AG04449 (cell line): ENCODE data around the gene SRPK2.

ENCODE experiments used
- CTCF ChIA-PET: fragments of 350-600 bp; formaldehyde crosslinking; extraction: SDS; loops from one replicate; lab custom pipeline; 2021; ENCODE audit warnings: antibody characterized with exemption; lab: Yijun Ruan, JAX
- POLR2A ChIA-PET: fragments of 400-600, 350-600 bp; formaldehyde crosslinking; extraction: SDS; loops from one replicate; lab custom pipeline; 2020; ENCODE audit warnings: antibody characterized with exemption, inconsistent platforms; lab: Yijun Ruan, JAX
- DNase-seq: peaks from one replicate; pipeline ENCODE4 v3.0.0-alpha.2; 2010; ENCODE audit warnings: low read depth, low spot score
- H3K4me3 ChIP-seq: 2 replicates; pipeline ENCODE4 v1.5.1; 2011; ENCODE audit warnings: low read depth, mild to moderate bottlenecking, control low read depth, low read length
- CTCF ChIP-seq: IDR thresholded peaks from one replicate; pipeline ENCODE4 v1.5.1; 2011; ENCODE audit warnings: mild to moderate bottlenecking, moderate library complexity, low read length, control low read depth, inconsistent platforms; ENCODE audit not compliant: insufficient read depth; ENCODE audit errors: missing control alignments

The SRPK2 gene

DNA sequence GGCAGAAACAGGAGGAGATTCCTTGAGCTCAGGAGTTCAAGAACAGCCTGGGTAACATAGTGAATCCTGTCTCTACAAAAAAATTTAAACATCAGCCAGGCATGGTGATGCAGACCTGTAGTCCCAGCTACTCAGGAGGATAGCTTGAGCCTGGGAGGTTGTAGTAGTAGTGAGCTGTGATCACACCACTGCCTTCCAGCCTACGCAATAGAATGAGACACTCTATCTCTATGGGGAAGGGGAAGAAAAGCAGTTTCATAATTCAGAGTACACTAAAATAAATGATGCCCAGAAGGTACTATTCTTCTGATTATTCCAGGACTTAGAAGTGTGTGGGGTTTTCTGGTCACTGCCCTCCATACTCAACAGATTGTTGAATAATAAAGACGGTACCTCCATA is 197.4 kb downstream of the SRPK2 start:
- DNase-seq: no peak
- no peak overlapping the region for H3K4me3 ChIP-seq
- ChIA-PET CTCF (interaction anchor here (1.1 kb wide), 1 partner anchor 239 kb away, joined by 3 read pairs; no protein-coding TSS in a partner anchor), POLR2A (no interaction called here)
- TF ChIP-seq CTCF: no peak

DNA sequence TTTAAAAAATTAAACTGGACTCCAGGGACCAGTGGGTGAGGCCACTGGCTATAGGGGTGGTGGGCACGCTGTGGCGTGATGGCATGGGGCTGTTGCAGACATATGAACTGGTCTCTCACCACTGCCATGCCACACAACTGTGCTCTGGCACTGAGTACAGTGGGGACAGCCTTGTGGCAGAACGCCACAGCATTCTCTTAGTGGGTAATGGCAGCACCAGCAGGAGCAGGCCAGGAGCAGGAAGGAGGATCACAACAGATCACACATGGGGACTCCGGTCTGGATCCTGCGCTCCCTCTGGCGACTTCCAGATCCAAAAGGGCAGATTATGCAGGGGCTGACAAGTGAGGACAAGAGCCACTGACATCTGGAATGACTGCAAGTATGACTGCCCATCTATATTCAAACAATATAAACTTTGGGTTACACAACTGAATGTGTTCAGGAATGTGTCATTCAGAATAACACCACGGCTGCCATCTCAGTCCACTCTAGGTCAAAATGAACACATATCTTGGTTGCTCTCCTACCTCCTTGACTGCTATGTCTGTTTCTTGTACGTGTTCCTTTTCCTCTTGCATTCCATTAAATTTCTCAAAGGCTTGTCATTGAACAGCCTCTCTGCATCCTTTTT is 198.7 kb downstream of the SRPK2 start:
- ChIA-PET CTCF (no interaction called here), POLR2A (no interaction called here)
- DNase-seq: no peak
- no peak for TF ChIP-seq CTCF
- no peak overlapping the region for H3K4me3 ChIP-seq

- H3K4me3 ChIP-seq: no peak overlapping the region
- ChIA-PET POLR2A (no interaction called here), CTCF (interaction anchor here (1.3 kb wide), 1 partner anchor 36 kb away, joined by 3 read pairs; no protein-coding TSS in a partner anchor)
- no peak for DNase-seq
- TF ChIP-seq CTCF: no peak
These were observed 200.5 kb downstream of the SRPK2 start for GRCh38 chr7:105188201-105188600.

DNA sequence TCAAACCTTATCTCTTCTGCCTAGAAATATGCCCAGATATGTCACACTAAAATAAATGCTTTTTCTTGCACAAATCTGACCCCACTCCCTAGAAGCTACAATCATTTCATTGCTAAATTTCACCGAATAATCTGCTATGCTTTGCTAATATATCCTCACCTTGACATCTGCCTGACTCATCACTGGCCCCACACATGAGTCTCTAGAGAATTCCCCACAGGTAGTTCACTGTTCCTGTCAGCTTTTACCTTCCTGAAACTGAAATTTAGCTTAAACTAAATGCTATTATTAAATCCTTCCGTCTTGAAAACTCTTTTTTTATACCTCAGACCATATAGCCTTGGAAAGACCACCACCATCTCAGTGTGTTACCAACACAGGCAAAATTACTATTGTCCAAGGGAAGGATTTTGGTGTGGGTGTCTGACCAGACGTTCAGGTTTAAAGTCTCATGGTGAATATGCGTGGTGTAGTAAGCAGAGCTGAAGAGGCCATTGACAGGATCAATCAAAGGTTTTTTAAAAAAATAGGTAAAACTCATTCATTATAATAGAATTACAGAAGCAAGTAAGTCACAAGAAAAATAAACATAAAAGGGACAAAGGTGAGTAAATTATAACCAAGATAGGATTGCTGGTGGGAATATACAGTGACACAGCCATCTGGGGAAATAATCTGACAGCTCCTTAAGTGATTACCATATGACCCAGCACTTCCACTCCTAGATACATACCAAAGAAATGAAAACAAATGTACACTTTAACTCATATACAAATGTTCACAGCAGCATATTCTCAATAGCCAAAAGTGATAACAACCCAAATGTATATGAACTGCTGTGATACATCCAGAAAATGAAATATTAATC is 201.2 kb downstream of the SRPK2 start:
- H3K4me3 ChIP-seq: no peak overlapping the region
- TF ChIP-seq CTCF: no peak
- no peak for DNase-seq
- CTCF ChIA-PET: interaction anchor here (1.3 kb wide), 1 partner anchor 36 kb away, joined by 3 read pairs; no protein-coding TSS in a partner anchor
- POLR2A ChIA-PET: no interaction called here

GRCh38 chr7:105185290-105186010 is 203.3 kb downstream of the SRPK2 start:
- ChIA-PET CTCF (no interaction called here), POLR2A (no interaction called here)
- no peak overlapping the region for H3K4me3 ChIP-seq
- no peak for TF ChIP-seq CTCF
- no peak for DNase-seq
